HuH-7.5 (cell line): ENCODE results near the gene TOR2A.
"Not testable (repeated sequence)": the region's sequence is repeated elsewhere in the genome, so short reads cannot be mapped to it uniquely, and the experiment has no call there.

ENCODE experiments used
- DNase-seq: peaks from one replicate; pipeline ENCODE4 v3.0.0; 2011; ENCODE audit warnings: low spot score

Gene TOR2A

DNA sequence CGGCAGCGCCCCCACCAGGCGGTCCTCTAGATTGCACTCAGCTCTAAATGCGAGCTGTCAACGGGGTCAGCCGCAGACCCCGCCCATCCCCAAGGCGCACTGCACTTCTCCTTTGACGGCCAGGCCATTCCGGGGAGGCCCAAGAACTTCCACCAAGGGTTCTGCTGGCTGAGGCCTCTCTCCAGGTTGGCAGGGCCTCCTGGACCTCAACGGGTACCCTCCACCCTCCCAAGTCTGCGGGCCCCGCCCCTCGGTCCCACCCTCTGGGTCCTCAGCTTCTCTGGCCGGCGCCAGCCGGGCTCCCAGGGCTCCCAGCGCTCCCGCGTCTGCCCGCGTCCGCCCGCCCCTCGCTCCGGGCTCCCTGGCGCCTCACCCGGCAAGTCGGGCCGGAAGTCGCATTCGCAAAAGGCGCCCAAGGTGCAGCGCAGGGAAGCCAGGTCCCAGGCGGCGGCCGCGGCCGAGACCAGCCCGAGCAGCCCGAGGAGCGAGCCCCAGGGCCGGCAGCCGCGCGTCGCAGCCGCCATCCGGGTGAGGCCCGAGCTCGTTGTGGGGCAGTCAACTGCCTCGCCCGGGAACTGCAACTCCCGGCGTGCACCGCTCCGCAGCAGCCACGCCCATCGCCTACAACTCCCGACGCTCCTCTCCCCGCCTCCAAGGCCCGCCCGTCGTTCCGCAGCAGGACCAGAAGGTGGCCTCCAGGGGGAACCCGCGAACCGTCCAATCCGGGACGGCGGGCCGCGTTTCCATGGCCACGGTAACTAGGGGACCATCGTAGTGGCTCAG lies at the start of gene TOR2A:
TSS of gene TOR2A (minus strand) at position 548 of the 783 bp plus-strand sequence. CDS start at position 524, 24 bp downstream.
- peak; percentile 95 for DNase-seq

GRCh38 chr9:127783111-127784008 lies 48.3 kb upstream of the TOR2A start:
- DNase-seq = no peak

- DNase-seq = no peak
Measured at GRCh38 chr9:127781806-127782205, 46.7 kb upstream of the TOR2A start.

DNA sequence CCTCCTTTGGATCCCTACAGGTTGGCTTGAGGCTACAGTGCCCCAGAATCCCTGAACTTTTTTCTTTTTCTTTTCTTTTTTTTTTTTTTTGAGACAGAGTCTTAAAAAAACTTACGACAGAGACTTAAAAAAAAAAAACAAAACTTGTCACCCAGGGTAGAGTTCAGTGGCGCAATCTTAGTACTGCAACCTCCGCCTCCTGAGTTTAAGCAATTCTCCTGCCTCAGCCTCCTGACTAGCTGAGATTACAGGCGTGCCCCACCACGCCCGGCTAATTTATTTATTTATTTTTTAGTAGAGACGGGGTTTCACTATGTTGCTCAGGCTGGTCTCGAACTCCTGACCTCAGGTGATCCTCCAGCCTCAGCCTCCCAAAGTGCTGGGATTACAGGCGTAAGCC lies 45.8 kb upstream of the TOR2A start:
- DNase-seq = not testable (repeated sequence)

DNA sequence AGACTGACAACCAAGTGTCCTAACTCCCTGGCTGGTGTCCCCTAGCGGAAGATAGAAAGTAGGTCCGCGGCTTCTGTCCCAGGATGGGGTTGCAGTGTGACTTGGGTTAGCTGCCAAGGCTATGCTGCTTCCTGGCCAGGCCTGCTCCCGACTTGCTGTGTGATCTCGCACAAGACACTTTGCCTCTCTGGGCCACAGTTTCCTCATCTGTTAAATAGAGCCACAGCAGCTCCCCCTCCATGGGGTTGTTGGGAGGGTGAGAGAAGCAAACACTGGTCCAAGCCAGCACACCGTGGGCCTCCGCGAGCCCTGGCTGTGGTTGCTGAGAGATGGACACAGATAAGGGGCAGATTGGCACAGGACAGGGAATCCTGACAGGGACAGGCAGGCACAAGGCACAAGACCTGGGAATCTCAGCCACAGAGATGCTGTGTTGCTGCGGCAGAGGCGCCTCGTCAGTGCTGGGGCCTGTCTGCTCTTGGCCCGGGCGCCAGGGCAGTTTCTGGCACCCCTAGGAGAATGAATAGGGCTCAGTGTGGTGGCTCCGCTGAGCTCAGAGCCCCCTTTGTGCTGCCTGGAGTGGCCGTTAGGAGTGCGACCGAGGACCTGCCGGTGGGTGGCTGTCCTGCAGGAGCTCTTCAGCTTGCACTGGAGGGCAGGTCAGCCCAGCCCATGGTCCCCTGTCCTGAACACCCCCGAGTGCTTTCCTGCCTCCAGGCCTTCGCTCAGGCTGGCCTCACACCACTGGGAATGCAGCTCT lies 45.2 kb upstream of the TOR2A start:
- DNase-seq = no peak

DNA sequence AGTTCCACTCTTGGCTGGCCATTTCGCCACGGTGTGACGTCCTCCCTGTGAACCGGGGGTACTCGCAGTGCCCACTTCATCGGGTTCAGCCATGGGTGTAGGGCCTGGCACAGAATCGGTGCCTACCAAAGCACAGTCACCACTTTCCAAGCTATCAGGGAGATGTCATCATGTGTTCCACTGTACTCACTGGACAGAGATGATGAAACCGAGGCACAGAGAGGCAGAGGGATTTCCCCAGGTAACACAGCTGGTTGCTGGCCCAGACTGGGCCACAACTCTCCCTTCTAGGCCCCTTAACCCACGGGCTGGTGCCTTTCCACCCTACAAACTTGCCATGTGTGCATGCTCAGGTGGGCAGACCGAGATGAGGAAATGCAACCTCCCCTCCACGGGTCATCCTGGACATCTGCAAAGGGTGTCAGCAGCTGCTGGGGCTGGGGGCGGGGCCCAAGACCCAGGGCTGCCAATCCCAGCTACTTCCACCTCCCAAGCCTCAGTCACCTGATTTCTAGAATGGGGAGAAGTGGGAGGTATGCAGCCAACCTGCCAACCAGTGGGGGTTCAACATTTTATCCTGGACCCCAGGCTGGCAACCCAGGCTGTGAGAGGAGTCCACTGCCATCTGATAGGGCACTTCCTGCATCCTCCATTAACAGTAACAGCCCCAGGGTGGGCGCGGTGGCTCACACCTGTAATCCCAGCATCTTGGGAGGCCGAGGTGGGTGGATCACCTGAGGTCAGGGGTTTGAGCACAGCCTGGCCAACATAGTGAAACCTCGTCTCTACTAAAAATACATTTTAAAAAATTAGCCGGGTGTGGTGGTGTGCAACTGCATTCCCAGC lies 44.3 kb upstream of the TOR2A start:
- no peak for DNase-seq

DNA sequence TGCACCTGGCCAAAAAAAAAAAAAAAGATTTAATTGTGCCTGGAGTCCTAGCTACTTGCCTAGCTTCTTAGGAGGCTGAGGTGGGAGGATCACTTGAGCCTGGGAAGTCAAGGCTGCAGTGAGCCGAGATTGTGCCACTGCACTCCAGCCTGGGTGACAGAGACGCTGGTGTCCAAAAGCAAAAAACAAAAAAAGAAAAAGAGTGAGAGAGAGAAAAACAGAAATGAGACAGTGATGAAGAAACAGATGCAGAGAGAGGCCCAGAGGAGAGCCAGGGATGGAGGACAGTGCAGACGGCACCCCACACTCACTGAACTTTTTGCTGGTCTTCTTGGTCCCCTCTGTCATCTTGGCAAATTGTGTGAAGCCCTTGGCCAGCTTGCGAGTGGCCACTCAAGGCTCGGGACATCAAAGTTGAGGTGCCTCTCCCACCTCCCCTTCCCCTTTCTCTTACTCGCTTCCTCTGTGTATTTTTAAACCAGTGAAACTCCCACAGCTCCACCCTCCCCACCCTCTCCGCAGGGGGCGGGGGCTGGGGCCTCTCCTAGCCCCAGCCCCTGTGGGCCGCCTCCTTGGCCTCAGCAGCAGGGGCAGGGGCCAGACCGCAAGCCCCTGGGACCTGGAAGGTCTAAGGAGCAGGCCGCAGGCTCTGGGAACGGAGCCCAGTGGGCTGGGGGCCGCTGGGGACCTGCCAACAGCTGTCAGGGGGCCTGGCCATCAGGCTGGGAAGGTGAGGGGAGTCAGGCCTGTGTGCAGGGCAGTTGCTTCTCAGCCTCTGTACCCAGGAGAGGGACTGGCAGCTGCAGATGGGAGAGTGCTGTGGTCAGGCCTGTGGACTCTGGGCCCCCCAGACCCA lies 43.4 kb upstream of the TOR2A start, which contains the start of gene SH2D3C:
TSS of gene SH2D3C (minus strand) at position 387 of the 856 bp plus-strand sequence. CDS start at position 348, 39 bp downstream.
- DNase-seq = no peak

- DNase-seq = no peak
Measured at GRCh38 chr9:127777368-127777980, 42.4 kb upstream of the TOR2A start.

DNA sequence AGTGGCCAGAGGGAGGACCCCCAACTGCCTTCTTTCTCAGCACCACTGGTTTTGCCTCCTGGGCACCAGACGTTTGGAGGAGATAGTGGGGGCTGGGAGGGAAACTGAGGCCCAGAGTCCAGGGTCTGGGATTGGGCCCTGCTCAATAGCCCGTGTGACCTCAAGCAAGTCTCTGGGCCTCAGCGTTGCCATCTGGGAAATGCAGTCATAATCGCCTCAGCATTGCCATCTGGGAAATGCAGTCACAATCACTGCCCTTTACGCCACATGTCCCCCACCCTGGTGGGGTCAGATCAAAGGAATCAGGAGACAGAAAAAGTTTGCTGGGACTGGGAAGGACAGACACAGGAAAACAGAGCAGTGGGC lies 41.8 kb upstream of the TOR2A start:
- DNase-seq = no peak

DNA sequence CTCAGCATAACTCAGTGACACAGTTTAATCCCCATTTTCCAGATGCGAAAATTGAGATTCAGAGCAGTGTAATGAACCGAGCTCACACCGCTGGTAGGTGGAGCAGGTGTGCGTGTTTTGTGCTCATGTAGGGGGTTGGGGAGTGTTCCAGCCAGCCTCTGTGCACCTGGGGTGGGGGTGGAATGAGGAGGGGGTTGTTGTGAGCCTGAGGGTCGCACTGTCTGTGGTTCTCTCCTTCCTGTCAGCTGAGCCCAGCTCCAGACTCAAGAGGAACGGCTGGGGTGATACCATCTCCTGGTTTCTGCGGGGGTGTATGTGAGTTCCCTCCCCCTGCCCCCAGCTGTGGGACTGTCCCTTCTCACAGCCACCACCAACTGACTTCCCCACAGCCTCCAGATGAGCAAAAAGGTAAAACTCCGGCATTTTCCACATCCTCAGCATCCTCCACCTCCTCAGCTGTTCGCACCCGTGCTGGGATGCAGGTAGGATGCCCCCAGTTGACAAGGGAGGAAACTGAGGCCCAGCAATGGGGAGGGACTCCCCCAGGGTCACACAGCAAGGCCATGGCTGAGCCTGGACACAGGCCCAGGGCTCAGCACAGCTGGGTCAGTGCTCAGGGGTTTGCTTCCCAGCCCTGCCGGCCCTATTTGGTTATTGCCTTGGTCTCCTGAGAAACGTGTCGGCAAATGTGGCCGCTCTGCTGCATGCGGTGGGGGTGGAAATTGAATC lies 41.3 kb upstream of the TOR2A start:
- no peak for DNase-seq

- DNase-seq = no peak
Measured at GRCh38 chr9:127773981-127774380, 38.9 kb upstream of the TOR2A start.

- DNase-seq = no peak
Measured at GRCh38 chr9:127773272-127773671, 38.2 kb upstream of the TOR2A start.

- no peak for DNase-seq
Measured at GRCh38 chr9:127772603-127773002, 37.5 kb upstream of the TOR2A start.

- no peak for DNase-seq
Measured at GRCh38 chr9:127771570-127772189, 36.6 kb upstream of the TOR2A start.

DNA sequence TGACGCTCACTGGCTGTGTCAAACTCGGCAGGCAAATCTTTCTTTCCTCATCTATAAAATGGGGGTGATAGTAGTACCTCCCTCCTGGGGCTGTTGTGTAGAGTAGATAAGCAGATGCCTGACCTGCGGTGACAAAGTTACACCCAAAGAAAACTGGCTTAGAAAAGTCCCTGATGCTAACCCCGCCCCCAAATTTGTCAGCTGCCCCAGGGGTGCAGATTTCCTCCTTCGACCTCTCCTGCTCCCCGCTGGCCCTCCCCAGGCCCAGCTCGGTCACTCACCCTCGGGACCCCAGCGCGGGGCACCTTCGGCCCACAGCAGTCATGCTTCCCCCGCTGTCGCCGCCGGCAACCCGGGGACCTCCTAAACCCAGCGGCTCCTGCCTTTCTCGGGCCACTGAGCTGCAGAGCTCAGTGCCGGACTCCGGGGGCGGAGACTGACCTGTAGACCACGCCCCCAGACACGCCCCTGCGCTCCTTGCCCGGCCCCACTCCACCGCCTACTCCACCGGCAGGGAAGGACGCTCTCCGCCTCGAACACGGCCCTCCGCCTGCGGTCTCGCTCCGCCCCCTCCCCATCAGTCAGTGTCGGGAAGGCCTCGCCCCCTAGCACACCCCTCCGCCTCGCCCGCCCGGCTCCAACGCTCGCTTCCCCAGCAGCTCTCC lies 35.9 kb upstream of the TOR2A start:
- DNase-seq = peak; percentile 92

GRCh38 chr9:127770583-127770904 lies 35.5 kb upstream of the TOR2A start:
- no peak for DNase-seq

GRCh38 chr9:127769929-127770582 lies 35.0 kb upstream of the TOR2A start:
- no peak for DNase-seq

- DNase-seq = no peak
Measured at GRCh38 chr9:127769101-127769500, 34.0 kb upstream of the TOR2A start.
